Measurements from ENCODE around the gene RAB40C.
A peak's percentile ranks its signal among the peaks of the same experiment; 100 is the strongest.

The RAB40C gene

GRCh38 chr16:619476-620100, 29.7 kb downstream of the RAB40C start:
- DNase-seq: no peak

GRCh38 chr16:620700-621525, 31.0 kb downstream of the RAB40C start:
- peak; percentile 31 for DNase-seq

GRCh38 chr16:621526-622105, 31.8 kb downstream of the RAB40C start:
- peak; percentile 76 for DNase-seq

GRCh38 chr16:622920-623280, 33.0 kb downstream of the RAB40C start:
- no peak for DNase-seq

GRCh38 chr16:624526-625070, 34.7 kb downstream of the RAB40C start:
- DNase-seq: no peak

- DNase-seq: no peak
Measured at GRCh38 chr16:625117-625976, 35.5 kb downstream of the RAB40C start.

- DNase-seq: no peak
Measured at GRCh38 chr16:625977-626765, 36.3 kb downstream of the RAB40C start.

GRCh38 chr16:626787-627453, 37.1 kb downstream of the RAB40C start:
- no peak for DNase-seq

- peak; percentile 46 for DNase-seq
Measured at GRCh38 chr16:627454-628239, 37.8 kb downstream of the RAB40C start.

GRCh38 chr16:628321-629061, 38.6 kb downstream of the RAB40C start:
- no peak for DNase-seq

- no peak for DNase-seq
Measured at GRCh38 chr16:629185-629832, 39.4 kb downstream of the RAB40C start.

- no peak for DNase-seq
Measured at GRCh38 chr16:629833-630248, 40.0 kb downstream of the RAB40C start.

GRCh38 chr16:630249-630814, 40.5 kb downstream of the RAB40C start:
- DNase-seq: no peak

GRCh38 chr16:630815-631405, 41.0 kb downstream of the RAB40C start, which contains the start of gene WFIKKN1:
WFIKKN1 (plus strand) TSS chr16:630985; CDS start chr16:631254, 269 bp downstream.
- peak; percentile 58 for DNase-seq

- DNase-seq: no peak
Measured at GRCh38 chr16:631808-632358, 42.0 kb downstream of the RAB40C start.

GRCh38 chr16:632486-633335, 42.8 kb downstream of the RAB40C start:
- no peak for DNase-seq
